GM21619 (cell line): ENCODE data around the gene KRR1.
A peak's percentile ranks its signal among the peaks of the same experiment; 100 is the strongest.
"Not testable (repeated sequence)": the region's sequence is repeated elsewhere in the genome, so short reads cannot be mapped to it uniquely, and the experiment has no call there.

Source experiments
- ATAC-seq: cut with Tn5 transposase; IDR thresholded peaks from one replicate; pipeline ENCODE4 v1.9.1; 2021; ENCODE audit not compliant: unreplicated experiment

Gene KRR1

DNA sequence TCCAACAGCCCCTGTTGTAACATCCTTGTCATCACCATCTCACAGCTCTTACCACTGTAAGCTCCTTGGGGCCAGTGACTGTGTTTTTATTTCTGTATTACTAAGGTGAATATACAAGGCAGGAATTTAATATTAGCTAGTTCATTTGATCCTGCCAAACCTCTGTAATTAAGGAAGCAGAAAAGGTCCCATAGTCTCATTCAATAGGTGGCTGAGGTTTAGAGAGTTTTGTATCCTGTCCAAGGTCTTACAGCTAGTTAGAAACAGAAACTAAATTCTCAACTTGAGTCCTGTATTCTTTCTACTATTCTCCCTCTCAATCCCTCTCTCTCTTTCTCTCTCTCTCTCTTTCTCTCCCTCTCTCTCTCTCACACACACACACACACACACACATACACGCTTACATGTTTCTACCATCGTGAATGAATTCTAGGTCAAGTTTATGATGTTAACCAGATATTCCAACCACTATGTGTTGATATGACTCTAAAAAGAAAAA, 31.4 kb downstream of the KRR1 start:
- ATAC-seq = peak; percentile 37

DNA sequence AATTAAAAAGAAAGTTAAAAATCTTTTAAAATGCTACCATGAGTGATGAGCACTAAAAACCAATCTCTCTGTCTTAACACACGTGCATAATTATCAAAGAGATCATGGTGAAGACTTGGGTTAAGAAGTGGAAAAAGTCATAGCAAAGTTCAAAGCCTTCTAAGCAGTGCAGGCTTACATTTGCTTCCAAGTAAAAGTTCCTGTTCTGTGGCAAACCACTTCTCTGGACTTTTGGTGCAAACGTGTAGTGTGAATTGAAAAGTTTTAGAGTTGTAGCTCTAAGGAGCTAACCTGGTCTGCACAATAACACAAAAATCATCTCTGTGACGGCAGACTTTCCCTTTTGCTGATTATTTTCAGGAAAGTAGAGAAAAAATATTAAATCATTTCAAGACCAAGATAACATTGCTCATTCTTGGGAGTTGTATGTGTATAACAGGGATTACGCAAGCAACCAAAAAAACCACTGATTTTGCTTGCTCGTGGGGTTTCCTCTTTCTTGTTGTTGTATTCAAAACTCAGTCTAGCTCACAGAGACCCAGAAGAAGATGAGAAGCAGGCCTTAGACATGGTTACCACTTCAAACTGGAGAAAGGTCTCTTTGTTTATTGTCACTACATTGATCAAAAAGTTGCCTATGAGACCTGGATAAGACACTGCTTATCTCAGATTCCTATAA, 33.2 kb downstream of the KRR1 start:
- ATAC-seq = peak; percentile 22

DNA sequence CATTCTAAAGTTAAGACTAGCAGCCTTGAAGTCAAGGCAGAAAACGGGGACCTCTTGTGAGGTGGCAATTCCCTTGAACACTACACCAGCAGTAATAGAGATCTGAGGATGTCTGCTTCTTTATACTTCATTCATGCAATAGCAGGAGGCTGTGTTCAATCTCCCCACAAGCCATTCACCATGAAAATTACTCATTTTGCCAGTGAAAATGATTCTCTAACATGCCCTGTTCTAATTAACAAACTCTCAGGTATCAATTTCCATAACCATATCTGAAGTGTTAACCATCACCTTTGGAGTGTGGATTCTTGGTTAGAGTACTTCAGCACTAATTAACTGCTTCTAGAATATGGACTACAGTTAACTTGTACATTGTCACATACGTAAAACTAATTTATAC, 34.3 kb downstream of the KRR1 start:
- no peak for ATAC-seq

DNA sequence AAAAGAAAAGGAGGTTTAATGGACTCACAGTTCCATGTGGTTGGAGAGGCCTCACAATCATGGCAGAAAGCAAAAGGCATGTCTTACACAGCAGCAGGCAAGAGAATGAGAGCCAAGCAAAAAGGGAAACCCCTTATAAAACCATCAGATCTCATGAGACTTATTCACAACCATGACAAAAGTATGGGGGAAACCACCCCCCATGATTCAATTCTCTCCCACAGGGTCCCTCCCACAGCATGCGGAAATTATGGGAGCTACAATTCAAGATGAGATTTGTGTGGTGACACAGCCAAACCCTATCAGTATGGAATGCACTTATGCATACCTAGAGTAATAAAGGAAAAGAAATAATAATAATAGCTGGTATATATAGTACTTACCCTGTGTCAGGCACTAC, 35.3 kb downstream of the KRR1 start:
- ATAC-seq = no peak

DNA sequence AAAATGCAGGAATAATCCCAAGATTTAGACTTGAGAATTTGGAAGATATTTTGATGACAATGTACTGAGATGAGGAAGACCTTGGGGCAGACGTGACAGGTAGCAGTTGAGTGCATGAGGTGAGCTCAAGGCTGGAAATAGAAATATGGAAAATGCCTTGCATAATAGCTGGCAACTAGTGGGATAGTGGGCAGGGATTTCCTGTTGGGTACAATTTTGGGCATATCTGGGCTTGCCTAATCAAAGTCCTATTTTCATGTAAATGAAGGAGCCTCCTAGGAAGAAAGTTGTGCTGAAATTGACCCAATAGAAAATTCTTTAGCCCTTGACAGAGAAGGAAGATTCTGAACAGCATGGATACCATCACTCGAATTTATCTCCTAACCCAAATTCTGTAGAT, 37.3 kb downstream of the KRR1 start:
- ATAC-seq = no peak

DNA sequence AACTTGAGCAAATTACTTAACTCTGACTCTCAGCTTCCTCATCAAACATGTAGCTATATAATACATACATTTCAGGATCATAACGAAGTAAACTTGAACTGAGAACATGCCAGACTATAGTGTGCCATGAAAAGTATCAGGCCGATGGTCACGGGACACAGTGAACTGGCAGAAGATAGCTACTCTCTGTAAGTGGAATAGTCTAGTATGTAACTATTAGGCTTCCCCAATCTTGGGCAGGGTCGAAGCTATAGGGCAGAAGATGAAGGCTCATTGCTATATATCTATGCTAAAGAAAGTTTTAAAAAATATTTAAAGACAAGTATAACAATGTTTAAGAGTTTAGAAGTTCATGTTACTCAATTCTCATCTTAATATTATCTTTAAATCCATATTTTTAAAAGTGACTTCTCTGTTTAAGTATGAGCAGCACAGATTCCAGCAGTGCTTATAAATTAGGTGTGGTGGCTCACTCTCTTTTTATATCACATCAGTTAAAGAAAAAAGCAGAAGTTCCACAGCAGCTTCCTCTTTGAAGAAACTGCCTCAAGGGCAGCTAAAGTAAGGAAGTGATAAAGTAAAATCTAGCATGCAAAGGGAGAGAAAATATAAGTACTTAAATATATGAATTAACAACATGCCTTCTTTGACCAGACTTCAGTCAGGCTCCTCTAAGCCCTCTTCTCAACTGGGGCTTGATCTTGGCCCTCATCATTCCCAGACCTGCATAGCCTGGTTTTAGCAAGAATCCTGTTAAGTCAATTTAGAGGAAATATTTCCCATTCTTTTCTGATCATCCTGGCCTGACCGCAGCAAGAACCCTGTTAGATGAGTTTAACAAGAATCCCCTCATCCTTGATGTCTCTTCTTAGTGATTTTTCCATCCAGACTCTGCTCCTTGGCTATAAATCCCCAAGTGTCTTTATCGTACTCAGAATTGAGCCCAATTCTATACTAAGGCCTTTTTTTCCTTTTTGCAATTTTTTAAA, 39.2 kb downstream of the KRR1 start:
- no peak for ATAC-seq

DNA sequence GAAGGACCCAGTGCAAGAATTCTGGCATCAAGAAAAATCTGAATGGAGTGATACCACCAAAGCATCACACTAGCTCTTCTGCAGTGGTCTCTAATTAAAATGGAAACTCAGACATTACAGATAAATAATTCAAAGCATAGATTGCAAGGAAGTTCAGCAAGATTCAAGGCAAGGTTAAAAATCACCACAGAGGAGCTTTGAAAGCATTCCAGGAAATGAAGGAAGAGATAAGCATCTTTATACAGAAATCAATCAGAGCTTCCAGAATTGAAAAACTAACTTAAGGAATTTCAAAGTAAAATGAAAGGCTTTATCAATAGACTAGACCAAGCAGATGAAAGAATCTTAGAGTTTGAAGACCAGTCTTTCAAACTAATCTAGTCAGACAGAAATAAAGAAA, 51.2 kb downstream of the KRR1 start:
- ATAC-seq = no peak

DNA sequence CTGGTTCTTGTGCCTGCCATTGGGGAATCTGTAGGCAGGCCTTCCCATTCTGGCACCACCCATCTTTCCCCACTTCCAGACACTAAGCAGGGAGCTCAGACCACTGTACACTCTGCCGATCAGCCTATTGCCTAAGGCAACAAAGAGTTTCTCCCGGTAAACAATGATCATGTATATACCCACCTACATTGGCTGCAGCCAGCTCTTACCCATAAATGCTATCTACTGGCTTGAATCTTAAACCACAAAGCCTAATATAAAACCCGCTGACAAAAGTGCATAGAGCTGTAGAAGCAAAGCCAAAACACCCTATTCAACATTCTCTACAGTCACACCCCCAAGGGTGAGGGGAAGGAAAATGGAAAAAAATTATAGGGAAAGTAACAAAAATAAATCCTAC, 51.7 kb downstream of the KRR1 start:
- ATAC-seq = no peak

DNA sequence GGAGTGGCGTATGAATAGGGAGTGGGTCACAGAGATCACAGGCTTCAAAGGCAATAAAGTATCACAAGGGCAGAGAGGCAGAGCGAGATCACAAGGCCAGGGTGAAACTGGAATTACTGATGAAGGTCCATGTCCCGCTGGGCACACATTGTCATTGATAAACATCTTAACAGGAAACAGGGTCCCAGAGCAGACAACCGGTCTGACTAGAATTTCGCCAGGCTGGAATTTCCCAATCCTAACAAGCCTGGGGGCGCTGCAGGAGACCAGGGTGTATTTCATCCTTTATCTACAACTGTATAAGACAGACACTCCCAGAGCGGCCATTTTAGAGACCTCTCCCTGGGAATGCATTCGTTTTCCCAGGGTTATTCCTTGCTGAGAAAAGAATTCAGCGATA, 53.5 kb downstream of the KRR1 start:
- ATAC-seq = not testable (repeated sequence)

DNA sequence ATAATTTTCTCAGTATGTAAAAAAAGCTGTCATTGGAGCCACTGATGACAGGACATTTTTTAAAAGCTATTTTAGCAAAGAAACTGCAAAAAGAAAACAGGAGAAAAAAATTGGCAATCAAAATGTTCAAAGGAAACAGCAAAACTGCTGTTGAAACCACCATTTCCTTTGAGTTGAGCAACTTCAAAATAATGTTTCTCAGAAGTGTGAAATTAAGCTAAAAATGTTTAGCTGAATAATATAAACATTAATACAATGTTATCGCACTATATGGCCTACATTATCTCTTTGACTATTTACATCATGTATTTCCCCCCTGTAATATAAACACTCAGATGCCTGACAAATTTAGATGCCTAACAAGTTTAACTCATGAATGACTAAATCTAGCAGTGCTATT, 54.2 kb downstream of the KRR1 start:
- ATAC-seq = no peak

DNA sequence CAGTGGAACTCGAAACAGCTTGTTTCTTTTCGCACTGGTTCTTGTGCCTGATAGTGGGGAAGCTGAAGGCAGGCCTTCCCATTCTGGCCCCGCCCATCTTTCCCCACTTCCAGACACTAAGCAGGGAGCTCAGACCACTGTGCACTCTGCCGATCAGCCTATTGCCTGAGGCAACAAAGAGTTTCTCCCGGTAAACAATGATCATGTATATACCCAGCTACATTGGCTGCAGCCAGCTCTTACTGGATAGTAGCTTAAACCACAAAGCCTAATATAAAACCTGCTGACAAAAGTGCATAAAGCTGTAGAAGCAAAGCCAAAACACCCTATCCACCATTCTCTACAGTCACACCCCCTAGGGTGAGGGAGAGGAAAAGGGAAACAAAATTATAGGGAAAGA, 55.6 kb downstream of the KRR1 start:
- ATAC-seq = no peak

DNA sequence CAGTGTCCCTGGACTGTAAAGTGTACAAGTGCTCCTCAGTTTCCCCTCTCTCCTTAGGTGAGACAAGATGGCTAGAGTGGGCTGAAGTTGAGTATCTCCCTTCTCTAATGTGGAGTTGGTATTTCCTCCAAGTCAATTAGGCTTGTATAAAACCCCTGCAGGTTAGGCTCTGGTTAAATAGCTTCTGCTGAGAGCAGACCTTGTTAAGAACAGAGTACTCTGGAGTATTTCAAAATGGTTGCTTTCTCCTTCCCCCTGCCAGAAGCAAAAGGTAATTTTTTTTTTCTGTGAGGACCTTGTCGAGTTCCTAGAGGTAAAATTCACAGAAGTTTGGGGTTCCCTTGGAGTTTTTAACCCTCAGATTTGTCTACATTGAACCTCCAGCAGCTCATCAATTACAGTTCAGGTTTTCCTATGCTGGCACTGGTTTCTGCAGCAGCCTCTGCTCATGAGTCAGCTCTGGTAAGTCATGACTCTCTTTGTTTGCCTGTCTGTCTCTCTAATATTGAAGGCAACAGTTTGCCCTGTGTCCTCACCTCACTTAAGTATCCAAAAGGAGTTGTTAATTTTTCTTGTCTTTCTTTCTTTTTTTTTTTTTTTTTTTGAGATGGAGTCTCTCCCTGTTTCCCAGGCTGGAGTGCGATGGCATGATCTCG, 58.6 kb downstream of the KRR1 start:
- no peak for ATAC-seq

DNA sequence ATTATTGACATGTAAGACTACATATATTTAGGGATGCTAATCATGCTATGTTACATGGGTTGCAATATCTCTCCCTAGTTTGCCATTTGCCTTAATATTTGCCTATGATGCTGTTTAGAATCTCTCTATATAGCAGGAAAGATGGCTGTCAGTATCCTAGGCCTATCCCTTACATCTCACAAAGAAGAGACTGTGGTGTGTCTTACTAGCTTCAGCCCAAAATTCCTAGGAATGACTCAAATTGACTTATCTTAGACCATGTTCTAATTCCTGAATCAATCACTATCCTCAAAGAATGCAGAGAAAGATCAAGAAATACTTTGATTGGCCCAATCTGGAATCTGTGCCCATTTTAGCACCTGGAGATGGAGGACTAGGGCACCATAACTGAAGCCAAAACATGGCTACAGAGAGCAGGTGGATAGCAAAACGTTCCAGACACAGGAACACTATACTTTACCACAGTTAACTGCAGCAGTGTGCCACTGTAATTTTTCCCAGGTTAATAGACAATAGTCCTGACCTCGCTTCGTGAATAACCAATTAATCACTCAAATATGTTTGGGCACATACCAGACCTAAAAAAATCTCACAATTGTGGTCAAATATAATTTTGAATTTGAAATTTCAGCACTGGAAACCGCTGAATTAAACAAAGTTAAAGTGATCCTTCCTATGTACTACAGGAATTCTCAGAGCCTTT, 63.6 kb downstream of the KRR1 start:
- ATAC-seq = no peak

DNA sequence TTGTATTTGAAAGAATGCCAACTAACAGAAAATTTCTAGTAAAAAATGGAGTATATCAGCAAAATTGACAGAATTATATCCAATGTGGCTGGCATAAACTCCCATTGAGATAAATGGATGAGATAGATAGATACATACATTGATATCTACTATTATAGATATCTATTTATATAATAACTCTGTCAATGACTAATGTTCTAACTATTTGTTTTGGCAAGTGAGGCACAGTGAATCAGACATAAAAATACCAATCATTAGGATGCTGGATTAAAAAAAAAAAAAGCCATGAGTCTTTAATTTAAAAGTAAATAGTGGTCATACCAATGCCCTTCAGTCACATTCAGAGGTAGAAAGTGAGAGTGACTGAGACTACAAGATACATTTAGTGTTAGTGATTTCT, 64.6 kb downstream of the KRR1 start:
- no peak for ATAC-seq

DNA sequence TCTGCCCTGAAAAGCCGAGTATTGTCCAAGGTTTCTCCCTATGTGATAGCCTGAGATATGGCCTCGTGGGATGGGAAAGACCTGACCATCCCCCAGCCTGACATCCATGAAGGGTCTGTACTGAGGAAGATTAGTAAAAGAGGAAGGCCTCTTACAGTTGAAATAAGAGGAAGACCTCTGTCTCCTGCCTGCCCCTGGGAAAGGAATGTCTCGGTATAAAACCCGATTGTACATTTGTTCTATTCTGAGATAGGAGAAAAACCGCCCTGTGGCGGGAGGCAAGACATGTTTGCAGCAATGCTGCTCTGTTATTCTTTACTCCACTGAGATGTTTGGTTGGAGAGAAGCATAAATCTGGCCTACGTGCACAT, 66.3 kb downstream of the KRR1 start:
- ATAC-seq = not testable (repeated sequence)

DNA sequence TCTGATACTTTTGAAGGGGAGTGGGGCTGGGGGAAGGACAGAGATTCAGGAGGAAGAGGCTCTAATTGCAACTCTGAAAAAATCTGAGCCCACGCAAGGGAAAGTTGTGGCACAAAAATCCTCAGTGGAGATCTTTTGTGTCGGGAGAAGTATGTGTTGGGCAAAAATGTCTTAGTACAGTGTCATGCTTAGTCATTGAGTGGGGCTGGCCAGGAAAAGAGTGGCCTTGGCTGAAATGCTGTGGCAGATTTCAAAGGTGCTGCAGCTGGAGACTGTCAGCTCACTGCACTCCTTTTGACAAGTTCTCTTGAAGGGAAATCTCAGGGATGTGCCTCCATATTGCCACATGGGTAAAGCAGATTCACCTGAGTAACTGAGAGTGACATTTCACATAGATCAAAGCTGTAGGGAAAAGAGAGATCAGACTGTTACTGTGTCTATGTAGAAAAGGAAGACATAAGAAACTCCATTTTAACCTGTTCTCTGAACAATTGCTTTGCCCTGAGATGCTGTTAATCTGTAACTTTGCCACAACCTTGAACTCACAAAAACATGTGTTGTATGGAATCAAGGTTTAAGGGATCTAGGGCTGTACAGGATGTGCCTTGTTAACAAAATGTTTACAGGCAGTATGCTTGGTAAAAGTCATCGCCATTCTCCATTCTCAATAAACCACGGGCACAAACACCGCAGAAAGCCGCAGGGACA, 66.8 kb downstream of the KRR1 start:
- ATAC-seq = no peak

DNA sequence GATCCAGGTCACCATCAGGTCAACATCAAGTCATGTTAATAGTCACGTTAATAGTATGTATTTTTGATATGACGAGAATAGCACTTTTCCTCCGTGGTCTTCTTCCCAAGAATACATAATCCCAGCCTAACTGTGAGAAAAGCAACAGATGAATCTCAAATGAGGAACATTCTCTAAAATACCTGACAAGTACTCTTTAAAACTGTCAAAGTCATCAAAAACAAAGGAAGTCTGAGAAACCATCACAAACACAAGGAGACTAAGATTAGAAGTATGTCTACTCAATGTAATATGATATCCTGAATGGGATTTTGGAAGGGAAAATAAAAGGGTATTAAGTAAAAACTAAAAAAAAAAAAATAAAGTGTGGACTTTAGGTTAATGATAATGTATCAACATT, 67.7 kb downstream of the KRR1 start:
- ATAC-seq = no peak

DNA sequence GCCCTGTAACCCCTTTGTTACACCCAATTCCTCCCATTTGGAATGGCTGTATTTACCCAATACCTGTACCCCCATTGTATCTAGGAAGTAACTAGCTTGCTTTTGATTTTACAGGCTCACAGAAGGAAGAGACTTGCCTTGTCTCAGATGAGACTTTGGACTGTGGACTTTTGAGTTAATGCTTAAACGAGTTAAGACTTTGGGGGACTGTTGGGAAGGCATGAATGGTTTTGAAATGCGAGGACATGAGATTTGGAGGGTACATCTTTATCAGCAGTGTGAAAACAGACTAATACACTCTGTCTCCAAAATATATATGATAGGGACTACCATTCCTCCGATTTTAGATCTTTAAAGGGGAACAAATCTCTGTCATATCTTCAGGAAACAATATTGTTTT, 69.0 kb downstream of the KRR1 start:
- ATAC-seq = not testable (repeated sequence)

DNA sequence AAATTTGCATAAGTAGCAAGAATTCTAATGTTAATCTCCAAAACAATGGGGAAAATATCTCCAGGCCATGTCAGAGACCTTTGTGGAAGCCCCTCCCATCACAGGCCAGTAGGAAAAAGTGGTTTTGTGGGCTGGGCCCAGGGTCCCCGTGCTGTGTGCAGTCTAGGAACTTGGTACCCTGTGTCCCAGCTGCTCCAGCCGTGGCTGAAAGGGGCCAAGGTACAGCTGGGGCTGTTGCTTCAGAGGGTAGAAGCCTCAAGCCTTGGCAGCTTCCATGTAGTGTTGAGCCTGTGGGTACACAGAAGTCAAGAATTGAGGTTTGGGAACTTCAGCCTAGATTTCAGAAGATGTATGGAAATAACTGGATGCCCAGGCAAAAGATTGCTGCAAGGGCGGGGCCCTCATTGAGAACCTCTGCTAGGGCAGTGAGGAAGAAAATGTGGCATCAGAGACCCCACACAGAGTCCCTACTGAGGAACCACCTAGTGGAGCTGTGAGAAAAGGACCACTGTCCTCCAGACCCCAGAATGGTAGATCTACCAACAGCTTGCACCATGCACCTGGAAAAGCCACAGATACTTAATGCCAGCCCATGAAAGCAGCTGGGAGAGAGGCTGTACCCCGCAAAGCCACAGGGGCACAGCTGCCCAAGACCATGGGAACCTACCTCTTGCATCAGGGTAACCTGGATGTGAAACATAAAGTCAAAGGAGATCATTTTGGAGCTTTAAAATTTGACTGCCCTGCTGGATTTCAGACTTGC, 69.5 kb downstream of the KRR1 start:
- not testable (repeated sequence) for ATAC-seq
